ENCODE measurements around the gene CKAP2L.
A peak's percentile ranks its signal among the peaks of the same experiment; 100 is the strongest.

CKAP2L gene

DNA sequence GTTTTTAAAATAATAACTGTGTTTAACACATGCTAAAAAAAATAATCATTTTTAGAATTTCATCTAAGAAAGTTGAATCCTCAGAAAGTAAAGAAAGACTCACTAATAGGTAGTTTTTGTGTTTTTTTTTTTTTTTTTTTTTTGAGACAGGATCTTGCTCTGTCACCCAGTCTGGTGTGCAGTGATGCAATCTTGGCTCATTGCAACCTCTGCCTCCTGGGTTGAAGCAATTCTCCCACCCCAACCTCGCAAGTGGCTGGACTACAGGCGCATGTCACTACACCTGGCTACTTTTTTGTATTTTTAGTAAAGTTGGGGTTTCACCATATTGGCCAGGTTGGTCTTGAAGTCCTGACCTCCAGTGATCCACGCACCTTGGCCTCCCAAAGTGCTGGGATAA is 7.1 kb downstream of the CKAP2L start:
- no peak for DNase-seq

DNA sequence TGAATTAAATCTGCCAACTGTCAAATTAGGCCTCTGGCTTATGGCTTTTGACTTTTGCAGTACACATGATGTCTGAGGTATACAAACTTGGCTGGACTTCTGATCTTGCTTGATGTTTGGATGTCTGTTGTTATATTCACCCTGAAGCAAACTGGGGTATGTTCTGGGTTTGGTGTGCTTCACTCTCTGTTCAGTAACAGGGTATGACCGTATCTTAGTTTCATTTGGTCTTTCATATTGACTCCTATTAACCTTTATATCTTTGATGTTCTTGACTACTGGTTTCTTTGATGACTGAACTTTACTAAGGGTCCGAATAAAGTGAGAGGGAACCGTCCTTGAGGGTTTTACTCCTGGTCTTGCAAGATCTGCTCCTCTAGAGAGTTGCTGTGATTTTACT is 8.2 kb downstream of the CKAP2L start:
- no peak for DNase-seq

DNA sequence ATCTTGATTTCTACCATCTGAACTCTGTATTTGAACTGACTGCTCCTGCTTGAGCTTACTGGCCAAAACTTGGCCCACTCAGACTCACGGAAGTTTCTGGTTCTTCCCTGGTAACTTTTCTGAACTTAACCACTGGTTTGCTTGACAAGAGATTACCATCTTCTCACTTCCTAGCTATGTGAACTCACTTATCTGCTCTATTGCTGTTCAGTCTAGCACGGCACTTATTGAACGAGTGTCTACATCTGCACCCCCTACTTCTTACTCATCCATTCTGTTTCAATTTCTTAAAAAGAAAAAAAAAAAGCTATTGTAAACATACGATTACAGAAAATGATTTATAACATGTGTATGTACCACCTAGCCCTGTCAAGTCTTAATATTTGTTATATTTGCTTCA is 9.0 kb downstream of the CKAP2L start:
- DNase-seq = no peak

DNA sequence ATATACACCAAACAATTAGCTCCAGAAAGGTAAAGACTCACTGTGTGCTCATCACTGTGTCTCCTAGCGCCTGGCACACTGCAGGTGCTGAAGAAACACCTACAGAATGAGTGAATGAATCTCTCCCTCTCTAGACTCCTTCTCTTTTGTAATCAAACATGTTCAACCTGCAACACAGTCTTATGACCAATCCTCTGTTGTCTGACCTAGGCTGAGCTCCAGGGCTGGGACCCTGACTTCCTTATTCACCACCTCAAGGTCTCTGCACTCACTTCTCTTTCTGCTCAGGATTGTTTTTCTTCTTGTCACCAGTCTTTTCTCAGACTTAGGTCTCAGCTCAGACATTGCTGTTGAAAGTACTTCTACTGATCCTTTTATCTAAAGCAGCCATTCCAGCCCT is 9.8 kb downstream of the CKAP2L start:
- DNase-seq = no peak

DNA sequence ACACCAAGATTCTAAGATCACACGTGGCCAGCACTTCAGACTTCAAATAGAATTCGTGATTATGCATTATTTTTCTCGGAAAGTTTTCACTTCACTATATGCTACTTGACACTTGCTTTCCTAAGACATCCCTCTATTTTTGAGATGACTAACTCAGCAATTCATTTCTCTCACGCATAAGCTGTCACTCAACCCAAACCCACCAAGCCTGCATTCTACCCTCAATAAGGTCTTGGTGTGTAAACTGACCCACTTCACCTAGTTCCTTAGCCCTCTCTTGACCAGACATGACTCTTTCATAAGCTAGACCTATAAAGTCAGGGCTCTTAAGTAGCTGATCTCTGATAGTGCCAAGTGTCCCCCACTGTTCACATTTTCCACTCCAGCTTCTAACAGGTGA is 11.7 kb downstream of the CKAP2L start:
- no peak for DNase-seq

DNA sequence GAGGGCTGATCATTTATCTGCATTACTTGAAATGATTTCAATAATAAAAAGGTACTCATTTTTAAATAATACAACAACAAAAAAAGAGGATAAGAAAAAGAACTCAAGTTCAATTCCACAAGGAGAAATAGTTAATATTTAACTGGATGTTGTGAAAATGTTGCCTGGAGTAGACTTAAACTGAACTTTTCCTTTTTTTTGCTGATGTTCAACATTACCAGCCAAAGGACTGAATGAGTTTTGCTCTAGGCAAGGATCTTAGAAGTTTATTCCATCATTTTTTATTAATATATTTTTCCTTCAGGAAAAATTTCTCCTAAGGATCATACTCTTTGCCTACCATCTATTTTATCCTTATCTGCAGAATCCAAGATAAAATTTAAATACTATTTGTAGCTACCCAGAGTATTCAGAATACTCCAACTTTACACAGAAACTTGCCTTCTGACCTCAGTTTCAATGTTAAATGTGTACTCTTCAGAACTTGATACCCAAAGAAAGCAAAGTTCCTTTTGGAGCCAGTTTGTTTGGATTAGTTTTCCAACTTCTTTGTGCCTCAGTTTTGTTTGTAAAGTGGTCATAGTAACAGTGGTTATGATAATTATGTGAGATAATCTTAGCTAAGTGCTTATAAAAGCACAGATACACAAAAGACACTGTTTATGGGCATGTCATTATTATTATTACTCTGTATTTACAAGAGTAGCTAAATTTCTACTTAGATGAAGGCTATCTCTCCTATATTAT is 12.8 kb downstream of the CKAP2L start:
- no peak for DNase-seq

DNA sequence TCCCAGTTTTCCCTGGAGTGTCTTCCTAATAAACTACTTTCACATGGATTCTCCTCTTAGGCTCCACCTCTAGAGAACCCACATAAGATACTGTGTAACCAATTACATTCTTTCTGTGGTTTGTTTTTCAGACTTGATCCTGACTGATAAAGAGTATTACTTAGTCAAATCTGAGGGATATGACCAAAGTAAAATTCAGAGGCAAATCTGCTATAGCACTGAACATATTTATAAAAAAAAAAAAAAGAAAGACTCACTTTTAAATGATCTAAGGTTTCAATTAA is 13.9 kb downstream of the CKAP2L start:
- DNase-seq = no peak

DNA sequence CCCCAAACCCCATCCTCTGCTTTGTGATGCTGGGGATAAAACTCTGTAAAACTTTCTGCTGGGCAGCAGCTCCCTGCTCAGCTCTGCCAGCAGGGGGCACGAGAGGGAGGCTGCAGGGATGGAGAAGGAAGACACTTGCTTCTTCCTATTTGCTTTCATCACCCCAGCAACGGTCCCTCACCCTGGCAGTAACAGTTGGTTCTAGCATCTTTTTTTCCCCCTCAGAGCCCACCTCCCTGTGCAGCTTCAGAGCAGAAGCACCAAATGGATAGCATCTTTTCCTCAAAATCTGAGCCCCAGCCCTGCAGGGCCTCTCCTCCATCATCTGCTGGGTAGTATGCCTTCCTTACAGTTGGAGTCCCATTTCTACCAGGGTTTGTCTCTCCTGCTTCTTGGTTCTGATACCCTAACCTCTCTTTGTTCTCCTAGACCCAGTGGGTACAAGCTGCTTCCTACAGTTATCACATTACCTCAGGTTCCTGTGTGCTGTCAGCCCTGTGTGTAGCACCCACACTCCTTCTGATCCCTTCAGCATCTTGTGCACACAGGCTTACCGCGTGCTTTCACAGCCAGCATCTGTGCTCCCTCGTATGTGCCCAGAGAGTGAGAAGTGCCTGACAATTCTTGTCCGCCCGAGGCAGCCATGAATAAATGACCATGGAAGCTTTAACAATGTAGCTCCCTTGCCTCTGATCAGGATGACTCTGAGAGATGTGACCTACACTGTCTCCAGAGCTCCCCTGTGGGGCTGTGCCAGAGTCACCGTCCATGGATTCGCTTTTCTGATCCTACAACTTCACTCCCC is 14.5 kb downstream of the CKAP2L start:
- peak; percentile 85 for DNase-seq

DNA sequence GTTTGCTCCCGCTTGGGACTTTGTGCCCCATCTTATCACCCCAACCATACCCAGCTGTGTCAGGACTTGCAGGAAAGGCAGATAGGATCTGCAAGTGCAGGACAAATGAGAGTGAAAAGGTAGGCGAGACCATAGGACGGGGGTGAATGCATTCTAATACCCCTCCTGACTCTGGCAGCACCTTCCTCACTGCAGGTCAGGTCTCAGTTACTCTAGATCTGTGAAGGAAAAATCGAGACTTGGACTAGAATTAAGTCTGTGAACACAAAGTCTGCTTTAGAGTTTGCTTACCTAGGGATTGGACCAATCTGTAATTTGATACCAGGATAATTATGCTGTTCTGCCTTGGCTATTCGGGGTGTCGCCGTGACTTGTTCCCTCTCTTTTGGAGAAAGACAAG is 23.9 kb downstream of the CKAP2L start:
- DNase-seq = no peak

DNA sequence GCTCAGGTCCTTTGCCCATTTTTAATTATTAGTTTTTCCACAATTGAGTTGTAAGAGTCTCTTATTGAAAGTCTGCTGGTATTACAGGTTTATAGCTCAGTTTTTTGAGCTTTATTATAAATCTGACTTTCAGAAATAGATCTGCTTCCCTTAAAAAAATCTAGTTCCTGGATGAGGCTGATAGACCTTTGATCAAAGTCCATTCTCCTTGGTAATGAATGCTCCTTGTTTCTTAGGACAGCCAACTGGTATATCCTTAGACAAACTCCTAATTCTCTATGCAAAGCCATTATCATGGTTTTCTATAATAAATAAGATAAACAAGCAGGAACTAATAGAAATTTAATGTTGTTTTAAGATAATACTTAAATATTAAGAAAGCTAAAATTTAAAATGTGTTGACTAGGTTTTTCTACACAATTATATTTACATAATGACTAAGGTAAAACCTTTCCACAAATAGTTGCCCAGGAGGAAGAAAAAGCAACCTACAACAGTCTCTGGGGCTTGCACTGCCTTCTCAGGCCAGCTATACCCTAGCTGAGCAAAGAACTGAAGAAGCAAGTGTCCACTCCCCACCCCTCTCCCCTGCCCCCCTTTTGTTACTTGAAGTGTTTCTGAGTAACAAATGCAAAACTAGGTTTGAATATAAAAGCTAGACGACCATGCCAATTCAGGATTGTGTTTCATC is 26.7 kb downstream of the CKAP2L start:
- no peak for DNase-seq

DNA sequence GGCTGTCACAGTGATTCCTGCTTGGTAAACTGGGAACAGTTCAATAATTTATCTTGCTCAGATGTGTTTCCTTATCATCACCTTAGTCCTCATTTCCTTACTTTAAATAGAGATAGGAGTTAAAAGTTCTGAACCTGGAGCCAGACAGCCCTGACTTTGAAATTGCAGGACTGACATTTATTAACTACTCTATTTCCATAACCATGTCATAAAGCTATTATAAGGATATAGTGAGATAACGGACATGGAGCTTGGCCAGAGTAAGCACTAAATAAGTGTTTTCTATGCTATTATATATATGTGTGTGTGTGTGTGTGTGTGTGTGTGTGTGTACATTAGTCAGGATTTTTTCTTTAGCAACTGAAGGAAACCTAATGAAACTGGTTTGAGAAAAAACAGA is 30.5 kb downstream of the CKAP2L start:
- no peak for DNase-seq

DNA sequence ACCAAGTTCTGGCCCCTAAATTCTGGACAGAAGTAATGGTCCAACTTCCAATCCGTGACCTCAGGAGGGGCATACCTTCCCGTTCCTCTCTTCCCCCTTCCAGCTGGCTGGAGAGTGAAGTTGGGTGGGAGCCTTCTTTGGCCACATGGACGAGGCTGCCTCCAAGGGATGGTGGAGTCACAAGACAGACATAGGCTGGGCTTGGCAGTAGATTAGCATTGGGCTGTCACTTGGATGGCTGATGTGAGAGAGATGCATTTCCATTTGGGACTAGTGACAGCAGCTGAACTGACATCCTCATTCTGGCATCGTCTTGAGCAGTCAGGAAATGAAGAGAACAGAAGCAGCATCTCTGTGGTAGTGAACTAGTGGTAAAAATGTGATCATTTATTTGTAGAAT is 31.0 kb downstream of the CKAP2L start:
- DNase-seq = no peak

DNA sequence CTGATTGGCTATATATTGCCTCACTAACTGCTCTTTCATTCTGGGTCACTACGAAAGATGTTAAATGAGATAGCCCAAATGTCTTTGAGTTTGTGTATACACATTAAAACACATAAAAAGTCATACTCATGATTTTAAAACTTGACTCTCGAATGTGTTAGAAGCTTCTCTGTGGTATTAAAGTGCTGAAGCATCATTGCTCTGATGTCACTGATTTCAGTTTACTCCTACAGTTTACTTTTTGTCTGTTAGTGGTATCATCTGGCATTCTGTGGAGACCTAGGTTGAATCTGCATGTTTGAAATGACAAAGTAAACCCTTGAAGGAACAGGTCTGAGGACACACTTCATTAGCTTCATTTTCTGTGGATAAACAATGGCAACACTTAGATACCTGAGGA is 32.9 kb downstream of the CKAP2L start:
- no peak for DNase-seq

DNA sequence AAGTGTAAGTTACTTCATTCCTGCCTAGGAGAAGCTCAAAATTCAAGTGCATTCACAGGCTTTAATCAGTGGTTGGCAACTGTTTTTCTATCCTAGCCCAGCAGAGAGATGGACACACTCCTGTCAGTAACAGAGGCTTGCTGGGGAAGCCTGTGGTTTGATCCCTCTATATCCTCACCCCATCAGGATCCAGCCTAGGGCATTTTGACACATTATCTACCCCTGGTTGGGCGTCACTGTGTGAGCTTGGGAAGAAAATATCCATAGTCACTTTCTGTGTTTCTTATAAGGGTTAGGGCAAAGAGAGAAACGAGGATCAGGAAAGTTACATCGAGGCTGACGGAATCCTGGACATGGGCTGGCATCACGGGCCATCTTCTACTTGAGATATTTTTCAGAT is 33.6 kb downstream of the CKAP2L start:
- no peak for DNase-seq

DNA sequence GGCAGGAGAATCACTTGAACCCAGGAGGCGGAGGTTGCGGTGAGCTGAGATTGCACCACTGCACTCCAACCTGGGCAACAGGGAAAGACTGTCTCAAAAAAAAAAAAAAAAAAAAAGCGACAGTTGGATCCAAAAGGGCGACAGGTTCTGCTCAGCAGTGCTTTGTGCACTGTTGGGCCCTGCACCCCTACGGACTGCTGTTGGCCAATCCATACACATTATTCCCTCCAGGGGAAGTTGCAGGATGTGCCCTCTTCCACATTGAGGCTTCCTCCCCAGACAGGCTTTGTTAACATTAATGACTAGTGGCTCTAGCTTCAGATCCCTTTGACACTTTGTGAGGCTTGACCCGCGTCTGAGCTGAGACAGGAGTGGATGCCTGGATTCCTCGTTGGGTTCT is 34.2 kb downstream of the CKAP2L start:
- no peak for DNase-seq

DNA sequence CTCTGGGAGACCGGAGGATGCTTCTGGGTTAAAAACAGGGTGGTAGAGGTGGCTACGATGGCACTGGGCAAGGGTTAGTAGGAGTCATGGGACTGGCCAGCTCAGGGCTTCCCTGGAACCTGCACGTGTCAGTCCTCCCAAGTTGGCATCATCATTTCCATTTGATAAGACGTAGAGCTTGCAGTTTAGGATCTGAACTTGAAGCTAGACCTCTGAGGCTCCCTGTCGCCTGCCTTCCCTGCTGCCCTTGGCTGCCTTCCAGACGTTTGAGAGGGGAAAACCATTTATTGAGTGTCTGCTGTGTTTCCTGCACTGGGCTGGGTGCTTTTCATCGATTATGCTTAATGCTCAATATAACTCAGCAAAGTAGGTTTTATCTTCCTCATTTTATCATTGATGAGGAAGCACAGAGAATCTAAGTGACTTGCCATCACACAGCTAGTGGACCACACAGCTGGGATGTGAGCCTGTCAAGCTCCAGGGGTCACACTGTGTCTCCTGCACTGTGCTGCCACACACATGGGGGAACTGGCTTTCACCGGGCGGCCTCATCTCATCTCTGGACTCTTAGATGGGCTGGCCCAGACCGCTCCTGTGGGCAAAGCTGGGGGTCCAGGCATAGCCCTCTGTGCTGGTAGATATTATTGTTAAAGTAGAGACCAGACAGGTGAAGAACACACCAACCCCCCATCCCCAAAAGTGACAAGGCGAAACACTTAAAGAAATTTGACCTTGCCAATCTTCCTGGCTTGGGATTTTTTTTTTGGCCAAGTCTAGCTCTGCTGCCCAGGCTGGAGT is 35.8 kb downstream of the CKAP2L start:
- DNase-seq = no peak

DNA sequence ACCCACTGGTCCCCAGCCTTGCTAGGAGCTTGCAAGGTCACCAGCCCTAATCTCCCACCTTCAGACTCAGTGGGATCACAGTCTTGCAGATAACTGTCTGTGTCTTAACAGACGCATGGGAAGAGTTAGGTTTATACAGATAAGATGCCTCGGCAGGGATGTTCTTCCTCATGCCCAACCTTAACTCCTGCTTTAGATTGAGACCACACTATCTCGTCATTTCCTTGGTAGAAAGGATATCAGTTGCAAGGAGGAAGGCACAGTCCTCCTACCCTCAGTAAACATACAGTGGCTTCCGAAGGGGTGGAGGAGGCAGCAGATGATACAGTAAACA is 36.4 kb downstream of the CKAP2L start:
- no peak for DNase-seq

DNA sequence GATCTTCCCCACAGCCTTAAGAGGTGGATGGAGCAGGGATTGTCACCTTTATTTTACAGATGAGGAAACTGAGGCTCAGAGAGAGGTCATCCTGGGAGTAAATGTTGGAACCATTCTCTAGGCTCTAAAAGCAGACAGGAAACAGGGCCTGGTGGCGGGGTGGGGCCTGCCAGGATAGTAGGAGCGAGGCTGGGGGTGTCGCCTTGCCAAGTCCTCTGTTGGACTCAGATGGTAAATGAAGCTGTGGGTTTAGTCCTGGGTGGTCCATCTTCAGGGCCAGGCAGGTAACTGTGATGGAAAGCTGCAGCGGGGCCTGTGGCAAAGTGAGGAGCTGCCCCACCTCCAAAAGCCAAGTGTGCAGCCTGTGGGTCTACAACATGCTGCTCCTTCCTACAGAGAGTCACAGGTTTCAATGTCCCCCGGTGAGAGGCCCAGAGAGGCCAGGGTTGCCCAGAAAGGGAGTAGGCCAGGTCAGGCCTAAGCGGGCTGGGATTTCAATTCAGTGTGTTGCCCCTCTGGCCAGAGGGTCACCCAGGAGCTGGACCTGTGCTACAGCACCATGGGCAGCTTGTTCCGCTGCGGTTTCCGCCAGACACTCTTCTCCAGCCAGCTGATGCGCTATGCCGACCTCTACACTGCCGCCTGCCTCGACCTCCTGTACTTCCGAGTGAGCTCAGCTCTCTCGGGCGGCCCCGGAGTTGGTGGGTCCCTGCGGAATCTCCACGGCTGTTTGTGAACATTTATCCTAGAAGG is 37.0 kb downstream of the CKAP2L start:
- no peak for DNase-seq

DNA sequence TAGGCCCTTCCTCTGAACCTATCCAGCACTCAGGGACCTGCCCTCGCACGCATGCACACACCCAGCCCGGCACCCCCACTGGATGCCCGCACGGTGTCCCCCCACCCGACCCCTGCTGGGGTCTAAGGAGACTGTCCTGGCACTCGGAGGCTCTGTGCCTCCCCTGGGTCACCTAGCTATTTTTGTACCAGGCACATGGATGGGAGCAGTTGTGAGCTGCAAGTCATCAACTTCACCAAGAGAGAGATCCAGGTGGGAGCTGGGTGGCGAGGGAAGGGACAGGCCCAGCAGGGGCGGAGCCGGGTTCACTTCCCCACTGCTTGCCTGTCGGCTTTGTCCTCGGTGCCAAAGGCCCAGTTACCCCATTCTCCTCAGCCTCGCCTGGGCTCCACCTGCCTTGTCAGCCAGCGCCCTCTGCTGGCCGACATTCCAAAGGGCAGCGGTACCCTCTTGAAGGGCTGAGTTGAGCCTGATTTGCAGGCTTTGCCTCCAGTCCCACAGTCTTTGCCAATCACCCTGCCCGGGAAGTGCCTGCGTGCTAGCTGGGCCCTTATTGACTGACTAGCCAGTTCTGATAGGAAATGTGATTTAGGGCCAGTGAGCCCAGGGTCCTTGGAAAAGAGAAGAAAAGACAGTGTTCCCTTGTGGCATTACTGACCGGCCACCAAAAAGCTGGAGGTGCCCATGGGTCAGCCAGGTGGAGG is 37.8 kb downstream of the CKAP2L start:
- DNase-seq = peak; percentile 88

DNA sequence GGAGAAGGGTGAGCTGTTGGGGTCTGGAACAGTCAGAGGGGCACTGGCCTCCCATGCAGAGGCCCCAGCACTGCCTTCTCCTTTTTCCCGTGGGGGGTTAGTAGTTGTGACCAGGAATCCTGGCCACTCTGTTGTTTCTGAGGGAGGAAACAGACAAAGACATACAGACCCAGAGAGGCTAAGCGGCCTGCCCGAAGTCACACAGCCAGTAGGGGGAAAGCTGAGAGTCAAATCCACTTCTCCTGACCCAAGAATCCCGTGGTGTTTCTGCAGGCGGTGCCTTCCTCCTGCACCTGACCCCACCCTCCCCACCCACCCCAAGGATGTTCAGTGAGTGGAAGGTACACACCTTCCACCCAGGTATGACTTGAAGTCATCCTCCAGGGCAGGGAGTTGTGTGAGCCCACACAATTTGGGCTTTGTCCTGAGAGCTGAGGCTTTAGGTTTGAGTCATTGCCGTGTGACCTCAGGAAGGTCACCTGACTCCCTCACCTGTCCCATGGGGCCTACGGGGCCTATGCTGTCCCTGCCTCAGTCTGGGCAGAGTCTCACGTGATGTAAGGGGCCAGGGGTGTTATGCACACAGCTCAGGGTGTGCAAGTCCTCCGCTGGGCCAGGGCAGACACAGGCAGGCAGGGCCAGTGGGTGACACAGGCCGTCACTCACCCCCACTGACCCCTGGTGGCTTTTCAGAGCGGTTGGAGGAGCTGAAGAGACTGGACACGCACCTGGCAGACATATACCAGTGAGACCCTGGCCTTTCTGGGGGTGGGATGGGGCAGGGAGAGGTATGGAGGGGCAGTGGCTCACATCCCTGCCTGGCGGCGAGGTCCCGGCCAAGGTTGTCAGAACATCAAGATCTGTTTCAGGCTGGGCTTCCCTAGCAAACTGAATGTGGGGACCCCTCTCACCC is 38.6 kb downstream of the CKAP2L start:
- no peak for DNase-seq
